ENCODE results near the gene MTCL1. TPM values are rescaled to one million over a fixed set of nuclear protein-coding genes. Genes with fewer than 3 reads are reported as not detected.

Gene MTCL1
- total RNA-seq, 2 donors from 2014 or later: 11.2 to 73.1 TPM

DNA sequence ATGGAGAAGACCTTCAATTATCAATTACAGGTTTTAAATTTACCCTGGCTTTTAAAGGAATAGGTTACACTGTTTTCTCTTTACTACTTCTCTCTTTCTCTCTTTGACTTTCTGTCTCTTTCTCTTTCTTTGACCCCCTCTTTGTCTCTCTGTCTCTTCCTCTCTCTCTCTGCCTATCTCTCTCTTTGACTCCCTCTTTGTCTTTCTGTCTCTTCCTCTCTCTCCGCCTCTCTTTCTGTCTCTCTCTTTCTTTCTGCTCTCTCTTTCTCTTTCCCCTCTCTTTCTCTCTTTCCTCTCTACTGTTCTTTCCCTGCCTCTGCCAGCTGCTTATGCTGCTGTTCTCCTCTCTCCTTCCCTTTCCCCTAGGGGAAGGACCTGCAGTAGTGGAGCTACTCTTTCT, 175.7 kb downstream of the MTCL1 start:
- Histone ChIP-seq H3K9me3 (no peaks in the 10 kb centered on the region), H3K4me3 (no peak overlapping the region), H3K27me3 (replicated peaks; ENCODE audit: insufficient read depth) (no peaks in the 10 kb centered on the region), H3K4me1 (replicated peaks) (no peaks in the 10 kb centered on the region), H3K36me3 (no peaks in the 10 kb centered on the region), H3K27ac (no peak overlapping the region)
- 100% methylated on average over 1 of the region's 1 CpG for WGBS
- TF ChIP-seq POLR2AphosphoS5 (IDR thresholded peaks at IDR 0.05): no peak
- TF ChIP-seq POLR2A (IDR thresholded peaks at IDR 0.05): no peak
- no peak for DNase-seq (ENCODE audit: low spot score)
- intact Hi-C loops (cut with DNase I): no loop called here

Small RNAs within 50 kb of the gene (small RNA-seq; reads per million reads assigned to genes)
- gene RF00019: 0 reads per million in 2 donors

Other genes starting within 250 kb of the MTCL1 start
- 10 to 100 TPM; 22.4 to 39.0 TPM for gene RAB12, start 96.1 kb upstream of the MTCL1 start, total RNA-seq